Stimulated activated naive B cell treated with anti-CD40 and anti-IgM and Interleukin-4, amounts not matched to agents 10 μg/mL and 1 μg/mL and 100 μg/mL, for 72 hours (primary cell): ENCODE measurements around the gene SMIM24.
A peak's percentile ranks its signal among the peaks of the same experiment; 100 is the strongest.

Experiments used
- ATAC-seq, 2 donors: fragments of 150-1000 bp; cut with Tn5 transposase; replicated peaks; 2 replicates each; pipeline ENCODE4 v1.10.0; 2021; ENCODE audit warnings: moderate library complexity in 1 of 2
- DNase-seq: peaks from one replicate; pipeline ENCODE4 v3.0.0; 2021
- H3K27ac Mint-ChIP-seq: one replicate; pipeline ENCODE4 v1.8.0; 2022; ENCODE audit warnings: mild to moderate bottlenecking, mixed read lengths
- H3K27me3 Mint-ChIP-seq, 2 donors: one replicate each; pipeline ENCODE4 v1.8.0; 2022; ENCODE audit warnings: mixed read lengths in 2 of 2
- H3K36me3 Mint-ChIP-seq, 2 donors: one replicate each; pipeline ENCODE4 v1.8.0; 2022; ENCODE audit warnings: mixed read lengths in 2 of 2, mild to moderate bottlenecking in 1 of 2
- H3K4me1 Mint-ChIP-seq, 2 donors: one replicate each; pipeline ENCODE4 v1.8.0; 2022; ENCODE audit warnings: mixed read lengths in 2 of 2, mild to moderate bottlenecking in 1 of 2
- H3K4me3 Mint-ChIP-seq, 2 donors: one replicate each; pipeline ENCODE4 v1.8.0; 2022; ENCODE audit warnings: mild to moderate bottlenecking in 2 of 2, mixed read lengths in 2 of 2, moderate library complexity in 1 of 2
- H3K9me3 Mint-ChIP-seq, 2 donors: one replicate each; pipeline ENCODE4 v1.8.0; 2022; ENCODE audit warnings: mixed read lengths in 2 of 2, mild to moderate bottlenecking in 1 of 2

SMIM24 gene

DNA sequence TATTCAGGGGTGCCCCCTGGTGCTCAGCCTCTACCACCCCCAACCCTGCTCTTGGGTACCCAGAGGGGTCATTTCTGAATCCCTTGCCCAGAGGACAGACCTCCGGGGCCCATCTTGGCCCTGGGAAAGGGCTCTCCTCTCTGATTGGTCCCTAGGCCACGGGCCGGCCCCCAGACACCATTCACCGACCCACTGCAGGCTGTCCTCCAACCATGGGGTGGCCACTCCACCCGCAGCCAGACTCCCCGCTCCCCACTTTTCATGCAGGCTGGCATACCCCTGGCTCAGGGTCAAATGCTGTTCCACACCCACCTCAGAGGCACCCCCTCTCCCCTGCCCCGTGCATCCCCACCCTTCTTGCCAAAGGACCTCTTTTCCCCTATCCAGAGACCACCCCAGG, 14.8 kb downstream of the SMIM24 start:
- Mint-ChIP-seq H3K27me3 (peaks cover 0 to 8% of the 10 kb centered on the region in 2 donors), H3K9me3 (peaks cover 0 to 4% of the 10 kb centered on the region in 2 donors), H3K36me3 (peaks cover 13 to 25% of the 10 kb centered on the region in 2 donors), H3K4me3 (no peak overlapping the region), H3K27ac (no peak overlapping the region), H3K4me1 (peaks cover 0 to 3% of the 10 kb centered on the region in 2 donors)
- ATAC-seq (no peak), DNase-seq (no peak)

DNA sequence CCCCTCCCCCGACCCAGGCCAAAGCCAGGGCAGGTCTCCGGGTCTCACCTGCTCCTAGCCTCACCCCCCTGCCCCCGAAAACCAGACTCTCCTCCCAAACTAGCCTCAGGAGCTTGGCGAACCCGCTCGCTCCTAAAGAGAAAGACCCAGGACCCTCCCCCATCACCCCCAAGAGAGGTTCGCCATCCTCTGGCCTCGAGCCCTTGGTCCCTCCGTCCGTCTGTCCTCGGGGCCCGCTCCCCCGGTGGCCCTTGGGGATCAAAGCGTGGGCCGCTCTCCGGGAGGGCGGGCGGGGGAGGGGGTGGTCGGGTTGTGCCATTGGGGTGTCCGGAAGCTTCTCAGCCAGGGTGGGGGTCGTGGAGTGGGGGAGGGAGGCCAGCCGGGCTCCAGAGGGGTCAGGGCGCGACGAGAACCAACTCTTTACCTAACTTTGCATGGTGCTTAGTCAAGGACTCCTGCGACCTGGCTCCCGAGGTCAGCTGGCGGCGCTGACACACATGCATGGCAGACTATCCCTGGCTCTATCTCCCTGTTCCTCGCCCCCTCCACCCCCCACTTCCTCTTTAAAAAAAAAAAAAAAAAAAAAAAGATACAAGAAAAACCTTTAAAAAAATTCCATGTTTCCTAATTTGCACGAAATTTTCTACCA, 15.6 kb downstream of the SMIM24 start:
- peaks cover 0 to 4% of the 10 kb centered on the region in 2 donors for H3K9me3 Mint-ChIP-seq
- no peak for ATAC-seq
- H3K36me3 Mint-ChIP-seq: peaks cover 13 to 28% of the 10 kb centered on the region in 2 donors
- peaks cover 0 to 3% of the 10 kb centered on the region in 2 donors for H3K4me1 Mint-ChIP-seq
- no peak overlapping the region for H3K27ac Mint-ChIP-seq
- no peak overlapping the region for H3K4me3 Mint-ChIP-seq
- H3K27me3 Mint-ChIP-seq: no peaks in the 10 kb centered on the region
- DNase-seq: no peak

DNA sequence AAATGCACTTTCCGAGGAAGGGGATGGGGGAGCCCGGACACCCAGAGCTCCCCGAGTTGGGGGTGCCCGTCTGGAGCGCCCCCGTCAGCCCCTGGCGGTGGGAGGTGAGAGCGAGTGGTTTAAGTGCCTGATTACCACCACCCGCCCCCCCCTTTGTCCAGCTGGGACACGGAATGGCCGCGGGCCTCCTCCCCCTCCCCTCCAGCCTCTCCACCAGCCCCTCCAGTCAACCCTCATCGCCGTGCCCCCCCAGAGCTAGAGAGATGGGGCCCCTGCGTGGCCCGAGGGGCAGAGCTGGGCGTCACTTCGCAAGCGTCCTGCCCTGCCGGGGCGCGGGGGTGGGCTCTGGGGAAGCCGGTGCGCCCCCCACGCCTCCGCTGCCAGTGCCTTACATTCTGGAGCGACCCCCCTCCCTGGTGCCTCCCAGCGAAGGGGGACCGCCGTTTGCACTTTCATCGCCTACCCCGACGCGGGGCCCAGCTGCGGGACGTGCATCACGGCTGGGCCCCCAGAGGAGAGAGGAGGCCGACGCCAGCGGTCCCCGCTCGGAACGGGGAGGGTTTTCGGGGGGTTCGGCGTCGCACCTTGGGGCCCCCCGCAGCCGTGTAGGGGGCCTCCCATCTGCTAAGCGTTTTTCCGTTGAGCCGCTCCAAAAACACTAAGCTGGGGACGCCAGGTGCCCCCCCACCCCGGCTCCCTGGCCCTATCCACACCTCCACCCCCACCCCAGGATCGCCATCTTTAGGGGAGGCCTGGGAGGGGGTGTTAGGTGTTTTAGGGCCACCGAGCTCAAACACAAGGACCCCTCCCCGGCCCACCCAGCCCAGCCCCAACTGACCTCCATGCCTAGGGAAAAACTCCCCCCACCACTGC, 16.4 kb downstream of the SMIM24 start:
- DNase-seq (no peak), ATAC-seq (no peak)
- no peaks in the 10 kb centered on the region for H3K4me1 Mint-ChIP-seq
- peaks cover 13 to 32% of the 10 kb centered on the region in 2 donors for H3K36me3 Mint-ChIP-seq
- H3K27ac Mint-ChIP-seq: no peak overlapping the region
- peaks cover 0 to 4% of the 10 kb centered on the region in 2 donors for H3K9me3 Mint-ChIP-seq
- no peak overlapping the region for H3K4me3 Mint-ChIP-seq
- H3K27me3 Mint-ChIP-seq: no peaks in the 10 kb centered on the region

DNA sequence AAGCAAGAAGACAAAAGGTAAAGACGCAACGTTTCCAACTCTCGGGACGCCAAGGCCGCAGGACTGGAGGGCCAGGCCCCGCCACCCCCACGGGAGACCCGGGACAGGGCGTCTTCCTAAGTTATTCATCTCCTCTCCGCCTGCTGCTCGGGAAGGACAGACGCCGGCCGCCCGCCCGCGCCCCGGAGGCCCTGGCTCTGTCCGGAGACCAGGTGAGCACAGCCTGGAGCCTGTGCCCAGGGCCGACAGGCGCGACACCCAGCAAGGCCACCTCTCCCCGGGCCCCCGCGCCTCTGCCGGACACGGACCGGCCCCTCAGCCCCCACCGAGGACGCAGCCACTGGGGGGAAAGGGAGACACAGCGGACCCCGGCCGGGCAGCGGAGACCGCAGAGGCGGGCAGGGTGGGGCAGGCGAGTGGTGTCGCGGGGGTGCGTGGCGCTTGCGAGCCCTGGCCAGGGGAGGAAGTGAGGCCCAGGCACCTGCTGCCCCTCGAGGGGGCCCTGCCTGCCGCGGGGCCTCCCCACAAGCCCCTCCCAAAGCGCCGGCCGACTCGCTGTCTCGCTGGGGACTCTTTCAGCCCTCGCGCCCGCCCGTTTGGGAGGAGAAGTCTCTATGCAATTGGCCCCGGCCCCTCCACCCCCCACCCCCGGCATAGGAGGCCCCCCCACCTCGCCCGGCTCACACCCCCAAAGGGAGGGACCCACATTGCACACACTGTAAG, 17.2 kb downstream of the SMIM24 start:
- no peak for ATAC-seq
- H3K4me3 Mint-ChIP-seq: no peak overlapping the region
- no peaks in the 10 kb centered on the region for H3K27me3 Mint-ChIP-seq
- peaks cover 0 to 5% of the 10 kb centered on the region in 2 donors for H3K4me1 Mint-ChIP-seq
- peaks cover 0 to 3% of the 10 kb centered on the region in 2 donors for H3K9me3 Mint-ChIP-seq
- DNase-seq: no peak
- H3K36me3 Mint-ChIP-seq: peaks cover 11 to 26% of the 10 kb centered on the region in 2 donors
- no peak overlapping the region for H3K27ac Mint-ChIP-seq

DNA sequence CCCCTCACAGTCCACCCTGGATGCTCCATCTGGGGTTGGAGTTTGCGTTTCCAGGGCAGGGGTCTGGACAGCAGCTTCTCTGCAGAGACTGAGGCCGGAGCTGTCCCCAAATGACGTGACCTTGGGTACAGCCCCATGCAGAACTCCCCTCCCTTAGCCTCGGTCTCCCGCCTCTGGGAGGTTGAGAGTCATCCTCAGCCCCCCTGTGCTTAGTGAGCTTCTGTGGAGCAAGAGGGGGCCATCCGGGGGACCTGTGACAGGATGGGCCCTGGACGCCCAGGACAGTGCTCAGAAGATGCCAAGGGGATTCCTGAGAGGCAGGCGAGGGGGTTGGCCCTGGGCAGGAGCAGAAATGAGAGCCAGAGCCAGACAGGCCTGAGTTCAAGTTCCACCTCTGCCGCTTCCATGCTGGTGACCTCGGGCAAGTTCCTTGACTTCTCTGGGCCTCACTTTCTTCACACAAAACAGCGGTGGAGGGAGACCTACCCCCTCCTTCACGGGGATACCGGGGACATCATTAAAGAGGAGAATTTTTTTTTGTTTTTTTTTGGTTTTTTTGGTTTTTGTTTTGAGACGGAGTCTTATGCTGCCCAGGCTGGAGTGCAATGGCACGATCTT, 20.3 kb downstream of the SMIM24 start:
- Mint-ChIP-seq H3K36me3 (peaks cover 13 to 24% of the 10 kb centered on the region in 2 donors), H3K9me3 (no peaks in the 10 kb centered on the region), H3K27ac (no peak overlapping the region), H3K27me3 (no peaks in the 10 kb centered on the region), H3K4me3 (no peak overlapping the region), H3K4me1 (peaks cover 6 to 13% of the 10 kb centered on the region in 2 donors)
- no peak for DNase-seq
- ATAC-seq: no peak

DNA sequence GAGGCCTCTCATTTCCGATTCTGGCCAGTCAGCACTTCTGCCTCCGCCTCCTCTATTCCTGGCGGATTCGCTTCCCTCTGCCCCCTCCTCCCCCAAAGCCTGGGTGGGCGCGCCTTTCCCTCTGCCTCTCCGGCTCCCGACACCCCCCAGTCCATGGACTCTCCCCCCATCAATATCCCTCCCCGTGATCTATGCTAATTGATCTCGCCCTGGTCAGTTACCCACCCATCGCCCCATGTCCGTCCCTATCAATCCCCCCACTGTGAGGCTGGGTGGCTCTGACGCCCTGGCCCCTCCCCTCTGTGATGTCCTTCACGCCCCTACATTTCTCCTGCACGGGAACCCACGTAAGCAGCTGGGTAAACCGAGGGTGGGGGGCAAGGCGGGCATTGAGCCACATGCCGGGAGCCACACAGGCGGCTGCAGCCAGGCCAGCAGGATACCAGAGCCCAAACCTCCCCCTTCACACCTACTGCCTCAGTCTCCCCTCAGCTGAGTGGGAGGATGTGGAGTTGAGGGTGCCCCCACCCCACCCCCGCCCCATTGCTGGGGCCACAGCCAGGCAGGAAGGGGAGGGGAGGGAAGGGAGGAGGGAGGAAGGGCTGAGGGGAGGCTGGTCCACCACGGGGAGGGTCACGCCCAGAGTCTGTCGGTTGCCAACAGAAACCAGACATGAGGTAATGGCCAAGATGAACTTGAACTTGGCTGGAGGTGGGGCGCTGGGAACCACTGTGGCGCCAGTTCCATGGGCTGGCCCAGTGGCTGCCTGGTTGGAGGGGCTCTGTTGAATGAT, 21.0 kb downstream of the SMIM24 start:
- H3K27me3 Mint-ChIP-seq: no peaks in the 10 kb centered on the region
- DNase-seq (no peak), ATAC-seq (peak in 1 of 2 donors; percentile 19)
- H3K4me1 Mint-ChIP-seq: peaks cover 6 to 13% of the 10 kb centered on the region in 2 donors
- H3K27ac Mint-ChIP-seq: no peak overlapping the region
- peaks cover 19 to 30% of the 10 kb centered on the region in 2 donors for H3K36me3 Mint-ChIP-seq
- H3K4me3 Mint-ChIP-seq: no peak overlapping the region
- H3K9me3 Mint-ChIP-seq: no peaks in the 10 kb centered on the region

DNA sequence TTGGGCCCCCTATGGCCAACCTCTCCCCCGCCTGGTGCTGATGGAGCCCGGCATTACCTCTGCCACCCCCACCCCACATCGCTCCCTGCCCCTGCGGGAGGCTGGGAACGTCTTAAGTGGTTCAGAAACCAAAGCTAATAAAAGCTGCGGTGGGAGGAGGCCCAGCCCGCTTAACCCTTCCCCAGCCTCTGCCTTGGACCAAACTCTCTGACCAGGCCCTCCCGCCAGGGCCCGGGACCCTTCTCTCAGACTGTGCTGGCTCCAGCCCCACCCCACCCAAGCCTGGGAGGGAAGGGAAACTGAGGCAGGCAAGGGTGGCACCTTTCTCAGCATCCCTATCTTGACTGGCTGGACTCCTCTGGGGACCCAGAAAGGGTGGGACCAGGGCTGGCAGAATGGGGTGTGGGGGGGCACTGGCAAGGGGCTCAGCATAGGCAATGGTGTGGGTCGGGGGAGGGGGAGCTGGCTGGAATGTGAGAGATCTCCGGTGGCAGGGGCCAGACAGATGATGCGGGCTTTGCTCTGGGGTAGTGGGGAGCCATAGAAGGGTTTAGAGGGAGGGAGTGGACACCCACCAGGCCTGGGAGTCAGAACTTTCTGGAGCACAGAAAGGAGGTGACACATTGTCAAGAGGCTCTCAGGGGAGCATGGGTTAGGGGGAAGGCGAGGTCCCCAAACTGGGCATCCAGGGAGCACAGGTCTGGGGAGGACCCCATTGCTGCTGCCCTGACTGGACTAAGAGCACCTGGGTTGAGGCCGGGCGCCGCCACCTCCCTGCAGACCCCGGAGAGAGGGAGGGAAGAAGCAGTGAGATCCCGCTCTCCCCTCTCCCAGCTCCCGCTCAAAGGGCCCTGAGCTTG, 21.9 kb downstream of the SMIM24 start:
- Mint-ChIP-seq H3K27ac (peak overlapping the region; percentile 25), H3K9me3 (no peaks in the 10 kb centered on the region), H3K36me3 (peaks cover 19 to 33% of the 10 kb centered on the region in 2 donors), H3K4me3 (no peak overlapping the region), H3K4me1 (peaks cover 6 to 13% of the 10 kb centered on the region in 2 donors), H3K27me3 (no peaks in the 10 kb centered on the region)
- no peak for DNase-seq
- ATAC-seq: peak in 1 of 2 donors; percentile 30

DNA sequence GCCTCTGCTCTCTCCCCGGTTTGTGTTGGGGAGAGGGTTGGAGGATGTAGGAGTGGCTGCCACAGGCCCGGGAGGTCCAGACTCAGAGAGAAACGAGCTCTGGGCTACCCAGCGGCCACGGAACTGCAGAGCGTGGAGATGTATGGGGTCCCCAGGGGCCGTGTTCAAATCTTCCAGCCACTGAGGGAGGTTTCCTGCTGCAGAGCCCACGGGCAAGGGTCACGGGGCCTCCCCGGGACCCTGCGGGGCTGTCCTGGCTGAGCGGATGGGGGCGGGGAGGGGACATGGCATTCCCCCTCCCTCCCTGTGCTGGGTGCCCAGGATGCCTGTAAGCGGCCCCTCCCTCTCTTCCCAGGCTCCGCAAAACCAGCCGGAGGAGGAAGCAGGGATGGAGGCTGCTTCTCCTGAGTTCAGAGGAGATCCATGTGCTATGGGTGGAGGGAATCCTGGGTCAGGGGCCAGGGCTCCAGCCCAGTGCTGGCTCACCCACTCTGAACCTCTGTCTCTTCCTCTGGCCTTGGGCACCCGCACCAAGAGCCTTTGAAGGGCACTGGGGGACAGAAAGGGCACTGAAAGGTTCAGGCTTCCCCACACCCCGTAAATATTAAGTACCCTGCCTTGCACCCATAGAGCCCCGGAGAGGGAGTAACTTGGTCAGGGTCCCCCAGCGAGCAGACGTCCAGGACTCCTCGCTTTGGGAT, 22.6 kb downstream of the SMIM24 start:
- Mint-ChIP-seq H3K27ac (peak overlapping the region; percentile 62), H3K4me3 (no peak overlapping the region), H3K9me3 (no peaks in the 10 kb centered on the region), H3K27me3 (no peaks in the 10 kb centered on the region), H3K36me3 (peaks cover 22 to 37% of the 10 kb centered on the region in 2 donors), H3K4me1 (peaks cover 6 to 13% of the 10 kb centered on the region in 2 donors)
- DNase-seq: peak; percentile 11
- peak; percentile 54 to 74 for ATAC-seq

DNA sequence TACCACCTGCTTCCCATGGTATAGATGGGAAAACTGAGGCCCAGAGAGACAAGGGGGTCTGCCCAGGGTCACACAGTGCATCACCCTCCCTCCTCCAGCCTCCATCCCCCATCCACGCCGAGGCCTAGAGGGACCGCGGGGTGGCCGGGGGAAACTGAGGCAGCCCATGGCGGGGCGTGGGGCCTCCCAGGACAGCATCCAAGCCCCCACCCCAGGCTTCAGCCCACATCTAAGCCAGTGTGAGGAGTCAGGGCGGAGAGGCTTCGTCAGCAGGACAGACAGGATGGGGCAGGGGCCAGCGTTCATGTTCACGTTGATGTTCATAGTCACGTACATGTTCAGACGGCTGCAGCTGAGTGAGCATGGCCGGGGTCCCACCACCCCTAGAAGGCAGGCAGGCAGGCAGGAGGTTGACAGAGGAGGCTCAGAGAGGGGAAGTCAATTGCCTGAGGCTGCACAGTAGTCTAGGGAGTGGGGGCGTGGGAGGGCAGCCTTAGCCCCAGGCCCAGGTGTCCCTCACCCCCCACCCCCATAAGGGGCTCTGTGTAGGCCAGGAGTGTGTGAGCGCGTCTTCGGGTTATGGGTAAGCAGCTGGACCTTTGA, 23.3 kb downstream of the SMIM24 start:
- peaks cover 25 to 39% of the 10 kb centered on the region in 2 donors for H3K36me3 Mint-ChIP-seq
- H3K4me3 Mint-ChIP-seq: peak overlapping the region in 1 of 2 donors; percentile 64
- no peak for DNase-seq
- H3K9me3 Mint-ChIP-seq: no peaks in the 10 kb centered on the region
- H3K4me1 Mint-ChIP-seq: peaks cover 6 to 13% of the 10 kb centered on the region in 2 donors
- no peaks in the 10 kb centered on the region for H3K27me3 Mint-ChIP-seq
- H3K27ac Mint-ChIP-seq: peak overlapping the region; percentile 62
- ATAC-seq: peak; percentile 7 to 21

DNA sequence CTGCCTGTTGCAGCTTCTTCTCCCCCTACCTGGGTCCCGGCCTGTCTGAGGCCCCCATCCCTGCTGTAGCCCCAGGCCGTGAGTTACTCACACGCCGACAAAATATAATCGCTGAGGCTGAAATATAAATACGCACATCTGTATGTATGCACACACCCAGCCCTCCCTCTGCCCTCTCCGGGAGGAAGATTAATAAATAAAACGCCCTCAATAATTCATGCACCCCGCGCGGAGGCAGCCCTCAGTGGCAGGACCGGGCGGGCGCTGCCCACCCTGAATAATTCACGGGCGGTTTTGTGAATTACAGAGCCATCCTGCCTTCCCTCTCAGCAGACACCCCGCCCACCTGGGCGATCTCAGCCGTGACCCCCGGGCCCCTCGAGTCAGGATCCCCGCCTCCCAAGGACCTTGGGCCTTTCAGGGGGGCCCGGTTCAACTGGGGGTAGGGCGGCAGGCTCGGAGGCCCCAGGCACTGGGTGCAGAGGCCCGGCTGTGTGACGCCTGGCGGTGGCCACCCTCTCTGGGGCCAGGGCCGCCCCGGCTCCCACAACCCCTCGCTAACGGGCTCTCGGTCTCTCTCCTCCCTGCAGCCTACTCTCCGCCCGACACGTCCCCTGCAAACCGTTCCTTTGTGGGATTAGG, 24.2 kb downstream of the SMIM24 start:
- Mint-ChIP-seq H3K36me3 (peaks cover 27 to 44% of the 10 kb centered on the region in 2 donors), H3K4me3 (no peak overlapping the region), H3K27ac (no peak overlapping the region), H3K4me1 (peaks cover 7 to 15% of the 10 kb centered on the region in 2 donors), H3K9me3 (no peaks in the 10 kb centered on the region), H3K27me3 (no peaks in the 10 kb centered on the region)
- ATAC-seq (no peak), DNase-seq (no peak)

DNA sequence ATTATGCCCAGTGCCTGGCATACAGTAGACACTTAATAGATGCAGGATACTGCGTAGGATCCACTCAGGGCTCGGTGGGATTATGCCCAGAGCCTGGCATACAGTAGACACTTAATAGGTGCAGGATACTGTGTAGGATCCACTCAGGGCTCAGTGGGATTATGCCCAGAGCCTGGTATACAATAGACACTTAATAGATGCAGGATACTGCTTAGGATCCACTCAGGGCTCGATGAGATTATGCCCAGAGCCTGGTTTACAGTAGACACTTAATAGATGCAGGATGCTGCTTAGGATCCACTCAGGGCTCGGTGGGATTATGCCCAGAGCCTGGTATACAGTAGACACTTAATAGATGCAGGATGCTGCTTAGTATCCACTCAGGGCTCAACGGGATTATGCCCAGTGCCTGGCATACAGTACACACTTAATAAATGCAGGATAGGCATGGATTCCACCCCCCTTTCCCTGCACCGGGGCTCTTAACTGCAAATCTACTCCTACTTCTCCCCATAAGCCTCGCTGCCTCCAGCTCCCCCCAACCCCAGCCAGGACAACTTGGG, 24.9 kb downstream of the SMIM24 start:
- no peaks in the 10 kb centered on the region for H3K27me3 Mint-ChIP-seq
- DNase-seq (no peak), ATAC-seq (no peak)
- no peaks in the 10 kb centered on the region for H3K9me3 Mint-ChIP-seq
- no peak overlapping the region for H3K27ac Mint-ChIP-seq
- H3K4me3 Mint-ChIP-seq: no peak overlapping the region
- H3K36me3 Mint-ChIP-seq: peaks cover 32 to 50% of the 10 kb centered on the region in 2 donors
- peaks cover 9 to 20% of the 10 kb centered on the region in 2 donors for H3K4me1 Mint-ChIP-seq
